ENCODE data around the gene GHITM. TPM values are rescaled to one million over a fixed set of nuclear protein-coding genes. Genes with fewer than 3 reads are reported as not detected.

The GHITM gene
- total and polyA plus RNA-seq, 2 of the 8 experiments (the other 6 are each of a cell fraction or from before 2014, with no cell fraction given), result 86.2 to 97.0 TPM

DNA sequence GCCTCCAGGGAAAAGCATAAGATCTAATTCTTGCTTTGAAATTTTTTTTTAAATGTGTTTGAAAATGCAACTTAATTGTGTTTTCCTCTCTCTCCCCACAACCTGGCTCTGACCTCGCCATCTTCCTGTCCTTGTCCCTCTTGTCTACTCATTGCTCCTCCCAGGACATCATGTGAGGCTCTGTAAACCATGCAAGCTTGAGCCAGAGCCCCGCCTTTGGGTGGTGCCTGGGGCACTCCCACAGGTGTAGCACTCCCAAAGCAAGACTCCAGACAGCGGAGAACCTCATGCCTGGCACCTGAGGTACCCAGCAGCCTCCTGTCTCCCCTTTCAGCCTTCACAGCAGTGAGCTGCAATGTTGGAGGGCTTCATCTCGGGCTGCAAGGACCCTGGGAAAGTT is 45.2 kb downstream of the GHITM start:
- Histone ChIP-seq H3K36me3 (ENCODE audit: control insufficient read depth in 2 of 4, insufficient read depth in 4 of 4, low read length in 3 of 4) (no peaks in the 10 kb centered on the region; a peak in 1 of 8 replicates), H2BK120ac (replicated peaks; ENCODE audit: low read depth, low read length) (no peak overlapping the region), H3K18ac (ENCODE audit: extremely low read depth, low read length) (no peak overlapping the region), H3K27ac (ENCODE audit: low read depth, low read length) (no peak overlapping the region), H2BK5ac (ENCODE audit: low read depth, low read length) (no peak overlapping the region), H3K9ac (replicated peaks in 1 of 4; ENCODE audit: extremely low read depth in 1 of 4, low read depth in 3 of 4, low read length in 3 of 4) (no peak overlapping the region), H3K79me2 (ENCODE audit: control insufficient read depth in 1 of 2, insufficient read depth in 2 of 2, low read length in 2 of 2) (no peaks in the 10 kb centered on the region), H3K23ac (ENCODE audit: insufficient read length) (no peak overlapping the region), H2AK5ac (ENCODE audit: low read depth, low read length) (no peak overlapping the region), H3K23me2 (ENCODE audit: low read depth, low read length) (peaks cover 10% of the 10 kb centered on the region; the same call in 1 of the 2 replicates), H4K20me1 (replicated peaks in 1 of 2; ENCODE audit: control insufficient read depth in 1 of 2, insufficient read depth in 2 of 2, low read length in 2 of 2) (peaks cover 0 to 8% of the 10 kb centered on the region in 2 experiments), H2AFZ (ENCODE audit: low read length) (no peak overlapping the region), H3K4me1 (replicated peaks in 1 of 4; ENCODE audit: control insufficient read depth in 3 of 4, insufficient read depth in 4 of 4, low read length in 3 of 4) (no peaks in the 10 kb centered on the region), H2BK12ac (ENCODE audit: low read depth, low read length) (no peak overlapping the region), H4K8ac (ENCODE audit: extremely low read depth, insufficient read depth, low read length) (no peak overlapping the region), H3K4me2 (ENCODE audit: insufficient read depth in 1 of 2, low read depth in 2 of 2, low read length in 2 of 2) (no peak overlapping the region), H3K56ac (replicated peaks; ENCODE audit: insufficient read length, low read depth, low read length) (no peak overlapping the region), H3K14ac (ENCODE audit: insufficient read length) (no peak overlapping the region), H4K91ac (replicated peaks; ENCODE audit: insufficient read length, low read length) (no peak overlapping the region), H3K9me3 (ENCODE audit: insufficient read depth in 2 of 2, low read depth in 1 of 2, low read length in 1 of 2) (peaks cover 0 to 7% of the 10 kb centered on the region in 2 experiments; a peak in 1 of 4 replicates), H4K5ac (ENCODE audit: insufficient read length, low read depth, low read length) (no peak overlapping the region), H2BK20ac (ENCODE audit: low read length) (no peak overlapping the region), H3K4me3 (ENCODE audit: extremely low read depth in 1 of 4, insufficient read depth in 2 of 4, low read depth in 3 of 4, low read length in 4 of 4) (no peak overlapping the region), H3K4ac (replicated peaks; ENCODE audit: insufficient read length, low read depth, low read length) (no peak overlapping the region), H3K27me3 (replicated peaks in 1 of 4; ENCODE audit: control insufficient read depth in 3 of 4, extremely low read depth in 1 of 4, insufficient read depth in 3 of 4, low read length in 3 of 4) (0 out of 7 replicates have a peak, but pooled peaks cover 0 to 2% (median 0%) of the 10 kb centered on the region in 4 experiments), H2BK15ac (ENCODE audit: low read length) (peak overlapping the region; percentile 72; the same call in 1 of the 2 replicates), H3K79me1 (ENCODE audit: low read depth, low read length) (peaks cover 4% of the 10 kb centered on the region; the same call in 1 of the 2 replicates)
- WGBS, 2 experiments (ENCODE audit: extremely low coverage in 1 of 2, insufficient coverage in 1 of 2, insufficient read length in 1 of 2, insufficient replicate concordance in 2 of 2, low coverage in 1 of 2, low lambda C conversion rate in 2 of 2, missing lambda C conversion rate in 1 of 2), result 84% methylated on average over 4 of the region's 4 CpGs; no CpG with 5 or more reads in 1 of the 2 experiments
- ChIA-PET CTCF (ENCODE audit: partially characterized antibody) (interaction anchor here (0.7 to 1.8 kb wide), 6 partner anchors 9 to 71 kb away, joined by 3 to 11 read pairs (median 4); no protein-coding TSS in a partner anchor), POLR2A (ENCODE audit: partially characterized antibody) (interaction anchor here (1.2 to 1.5 kb wide), 2 partner anchors 26 to 45 kb away, joined by 3 to 4 read pairs; partner anchors contain the start of gene GHITM)
- no peak for FAIRE-seq
- TF ChIP-seq EGR1 (IDR thresholded peaks at IDR 0.05; ENCODE audit: borderline replicate concordance, low read depth, low read length) (no peak), CBX5 (IDR thresholded peaks at IDR 0.05; ENCODE audit: low read depth, low read length) (no peak), TAF7 (optimal IDR thresholded peaks at IDR 0.05; ENCODE audit: borderline replicate concordance, low read depth, low read length) (no peak), KDM4A (IDR thresholded peaks at IDR 0.05; ENCODE audit: low read depth, low read length, severe bottlenecking) (no peak), GTF2F1 (IDR thresholded peaks at IDR 0.05; ENCODE audit: borderline replicate concordance, low read depth, low read length) (no peak), CEBPB (IDR thresholded peaks at IDR 0.05; ENCODE audit: low read depth, low read length) (no peak), NRF1 (IDR thresholded peaks at IDR 0.05; ENCODE audit: low read depth, low read length) (no peak)
- DNase-seq (ENCODE audit: low read depth in 1 of 2, low spot score in 2 of 2), result no peak

Data from H1 (cell line).